HS-27A (cell line): ENCODE data around the gene ERICH4.
"Not testable (repeated sequence)": the region's sequence is repeated elsewhere in the genome, so short reads cannot be mapped to it uniquely, and the experiment has no call there.

Experiments used
- DNase-seq: peaks from one replicate; pipeline ENCODE4 v3.0.0-alpha.2; 2012; ENCODE audit warnings: low read depth, missing footprints

The ERICH4 gene, protein sequence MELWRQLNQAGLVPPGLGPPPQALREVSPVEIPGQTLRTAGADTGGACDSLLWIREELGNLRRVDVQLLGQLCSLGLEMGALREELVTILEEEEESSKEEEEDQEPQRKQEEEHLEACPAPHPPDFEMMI

DNA sequence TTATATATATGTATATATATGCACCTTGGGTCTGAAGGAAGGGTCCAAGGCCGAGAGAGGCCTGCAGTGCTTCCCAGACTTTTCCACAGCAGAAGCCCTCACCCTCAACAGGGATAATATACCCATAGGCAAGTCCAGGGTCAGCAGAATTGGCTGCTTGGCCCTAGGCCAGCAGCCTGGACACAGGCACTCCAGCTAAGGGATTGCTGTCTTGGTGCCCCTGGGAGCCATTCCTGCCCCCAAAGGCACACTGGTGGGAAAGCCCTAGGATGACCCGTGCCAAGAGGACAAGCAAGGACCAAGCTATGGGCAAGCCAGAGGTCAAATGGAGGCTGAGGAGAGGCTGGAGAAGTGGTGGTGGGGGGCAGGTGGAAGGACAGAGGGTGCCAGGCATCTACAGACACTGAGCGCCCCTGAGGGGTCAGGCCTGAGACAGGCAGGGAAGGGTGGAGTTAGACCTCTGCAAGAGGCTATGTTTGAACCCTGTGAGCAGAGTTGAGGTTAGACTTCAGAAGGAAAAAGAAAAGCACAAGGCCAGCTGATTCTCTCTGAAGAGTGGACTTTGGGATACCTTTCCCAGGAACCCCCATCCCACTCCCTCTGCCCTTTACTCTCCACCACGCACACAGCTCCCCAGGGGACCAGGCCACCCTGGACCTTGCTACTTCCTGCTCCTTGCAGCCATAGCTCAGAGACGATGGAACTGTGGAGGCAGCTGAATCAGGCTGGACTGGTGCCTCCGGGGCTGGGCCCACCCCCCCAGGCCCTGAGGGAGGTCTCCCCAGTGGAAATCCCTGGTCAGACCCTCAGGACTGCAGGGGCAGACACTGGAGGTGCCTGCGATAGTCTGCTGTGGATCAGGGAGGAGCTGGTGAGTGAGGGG, at the start of gene ERICH4:
Gene ERICH4 (plus strand): TSS at position 684 of the 883 bp plus-strand sequence. CDS start 14 bp downstream, at position 698.
- no peak for DNase-seq

DNA sequence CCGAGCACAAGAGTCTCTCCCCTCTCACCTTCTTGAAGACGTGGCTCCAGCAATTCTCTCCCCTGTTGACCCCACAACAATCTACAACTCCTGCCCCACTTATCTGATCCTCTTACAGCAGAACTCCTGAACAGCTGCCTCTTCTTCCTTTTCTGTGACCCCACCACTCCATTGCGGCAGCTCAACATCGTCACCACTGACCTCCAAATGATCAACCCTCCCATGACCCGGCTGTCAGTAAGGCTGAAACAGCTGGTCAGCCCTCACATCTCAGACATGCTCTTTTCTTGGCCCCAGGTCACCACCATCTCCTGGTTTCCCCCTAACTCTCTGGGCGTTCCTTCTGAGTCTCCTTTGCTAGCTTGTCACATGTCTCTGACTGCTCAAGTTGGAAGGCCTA, 47.6 kb upstream of the ERICH4 start:
- no peak for DNase-seq

DNA sequence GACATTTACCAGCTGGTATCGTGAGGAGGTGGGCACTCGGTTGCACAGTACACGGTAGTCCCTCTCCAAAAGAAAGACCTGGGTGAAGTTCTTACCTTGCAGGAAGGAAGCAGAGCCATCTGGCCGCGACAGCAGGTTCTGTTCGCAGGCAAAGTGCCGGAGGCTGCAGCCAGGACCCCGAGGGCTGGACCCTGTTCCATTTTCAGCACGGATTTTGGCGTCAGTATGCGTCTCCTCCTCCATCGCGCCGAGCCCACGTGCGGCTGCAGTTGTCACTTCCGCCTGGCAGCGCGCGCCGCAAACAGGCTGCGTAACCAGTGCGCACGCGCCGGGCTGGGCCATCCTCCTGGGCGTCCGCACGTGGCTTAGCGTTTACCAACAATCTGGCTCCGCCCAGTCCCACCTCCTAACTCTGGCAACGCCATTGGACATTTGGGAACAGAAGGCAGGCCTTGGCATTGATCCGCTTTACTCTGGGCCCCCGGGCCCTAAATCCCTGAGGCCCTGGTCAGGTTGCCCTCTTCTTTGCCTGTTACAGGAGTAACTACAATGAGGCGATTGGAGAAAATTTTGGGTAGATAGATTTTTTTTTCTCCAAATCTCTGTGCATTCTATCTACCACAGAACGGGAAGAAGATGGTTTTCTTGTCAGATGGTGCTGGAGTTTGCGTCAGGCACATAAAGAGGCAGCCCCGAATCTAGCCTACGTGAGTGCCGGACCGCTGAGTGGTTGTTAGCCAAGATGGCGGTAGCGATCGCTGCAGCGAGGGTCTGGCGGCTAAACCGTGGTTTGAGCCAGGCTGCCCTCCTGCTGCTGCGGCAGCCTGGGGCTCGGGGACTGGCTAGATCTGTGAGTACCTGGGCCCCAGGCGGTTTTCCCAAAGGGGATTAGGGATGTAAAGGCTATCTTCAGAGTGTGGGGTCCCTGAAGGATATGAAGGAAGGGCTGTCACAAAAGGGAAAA, 45.6 kb upstream of the ERICH4 start, which contains the start of the genes BCKDHA and EXOSC5:
Gene BCKDHA (plus strand): TSS at position 733 of the 964 bp plus-strand sequence. CDS start 10 bp downstream, at position 743.
Gene EXOSC5 (minus strand): TSS at position 274 of the 964 bp plus-strand sequence. CDS start 31 bp downstream, at position 243.
- DNase-seq = peak; percentile 100

DNA sequence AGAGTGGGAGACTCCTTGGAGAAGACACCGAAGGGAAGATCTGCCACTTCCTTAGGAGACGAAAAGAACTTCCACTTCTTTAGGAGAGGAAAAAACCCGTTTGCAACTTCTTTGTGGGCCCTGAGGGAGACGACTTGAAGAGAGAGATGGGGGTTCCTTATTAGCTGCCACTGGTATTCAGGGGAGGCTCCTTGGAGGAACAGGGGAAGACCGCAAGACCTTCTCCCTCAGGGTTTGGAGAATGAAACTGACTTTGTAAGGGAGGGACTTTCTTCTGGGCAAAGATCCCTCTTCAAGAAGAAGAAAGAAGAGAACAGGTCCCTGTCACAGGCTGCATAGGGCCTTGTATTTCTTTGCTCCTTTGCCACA, 44.9 kb upstream of the ERICH4 start:
- DNase-seq = no peak

DNA sequence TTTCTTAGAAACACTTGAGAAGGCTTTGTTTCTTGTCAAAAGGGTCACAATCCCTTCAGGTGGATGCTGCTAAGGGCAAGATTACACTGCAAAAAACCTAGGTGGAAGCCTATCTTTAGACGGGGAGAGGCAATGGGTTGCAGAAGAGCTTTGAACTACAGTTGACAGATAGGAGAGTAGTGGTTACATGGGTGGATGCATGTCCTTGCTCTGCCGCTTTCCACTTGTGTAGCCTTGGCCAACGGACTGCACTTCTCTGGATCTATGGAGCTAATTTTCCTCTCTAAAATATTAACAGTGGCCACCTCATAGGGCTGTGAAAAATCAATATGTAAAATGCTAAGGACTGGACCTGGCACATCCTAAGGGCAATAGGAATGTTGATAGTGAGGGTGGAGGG, 44.4 kb upstream of the ERICH4 start:
- no peak for DNase-seq

DNA sequence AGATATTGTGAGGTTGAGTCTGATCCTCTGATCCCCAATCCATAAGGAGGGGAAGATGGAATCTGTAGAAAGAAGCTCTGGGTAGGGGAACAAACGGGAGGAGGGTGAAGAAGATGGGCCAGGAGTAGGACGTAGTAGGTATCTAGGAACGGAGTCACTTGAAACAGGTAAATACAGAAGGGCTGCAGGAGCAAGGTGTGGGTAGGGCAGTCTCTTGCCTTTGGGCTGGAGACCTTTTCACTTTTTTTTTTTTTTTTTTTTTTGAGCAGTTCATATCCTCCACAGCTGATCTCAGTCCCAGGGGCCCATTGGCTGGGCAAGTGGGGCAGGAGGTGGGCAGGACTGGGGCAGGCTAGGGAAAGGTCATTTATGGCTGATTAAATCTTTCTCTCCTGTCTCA, 43.9 kb upstream of the ERICH4 start:
- no peak for DNase-seq

DNA sequence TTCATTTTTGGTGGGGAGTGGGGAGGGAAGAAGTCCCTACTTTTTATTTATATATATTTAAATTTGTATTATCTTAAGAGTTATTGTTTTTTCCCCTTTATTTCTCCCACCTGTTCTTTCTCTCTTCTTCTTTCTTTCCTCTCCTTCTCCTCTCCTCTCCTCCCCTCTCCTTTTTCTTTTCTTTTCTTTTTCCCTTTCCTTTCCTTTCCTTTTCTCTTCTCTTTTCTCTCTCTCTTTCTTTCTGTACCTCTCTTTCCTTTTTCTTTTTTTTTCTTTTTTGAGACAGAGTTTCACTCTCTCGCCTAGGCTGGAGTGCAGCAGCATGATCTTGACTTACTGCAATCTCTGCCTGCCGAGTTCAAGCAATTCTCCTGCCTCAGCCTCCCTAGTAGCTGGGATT, 43.4 kb upstream of the ERICH4 start:
- DNase-seq = no peak

DNA sequence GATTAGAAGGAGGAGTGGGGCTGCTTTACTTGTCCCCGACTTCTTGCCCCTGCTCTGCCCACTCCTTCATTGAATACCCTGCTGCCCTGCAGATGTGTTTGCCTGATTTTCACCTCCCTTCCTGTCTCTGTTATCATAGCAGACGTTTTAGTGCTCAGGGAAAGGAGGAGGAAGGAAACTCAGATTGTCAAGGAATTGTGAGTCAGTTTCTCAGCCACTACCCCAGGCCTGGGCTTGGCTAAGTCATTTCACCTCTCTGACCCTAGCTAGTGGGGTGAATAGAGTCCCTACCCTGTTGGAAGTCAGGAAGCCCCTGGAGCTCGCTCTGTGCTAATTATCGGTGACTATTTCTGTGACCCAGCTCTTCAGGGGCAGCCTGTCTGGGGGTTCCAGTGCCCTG, 41.5 kb upstream of the ERICH4 start:
- DNase-seq = no peak

DNA sequence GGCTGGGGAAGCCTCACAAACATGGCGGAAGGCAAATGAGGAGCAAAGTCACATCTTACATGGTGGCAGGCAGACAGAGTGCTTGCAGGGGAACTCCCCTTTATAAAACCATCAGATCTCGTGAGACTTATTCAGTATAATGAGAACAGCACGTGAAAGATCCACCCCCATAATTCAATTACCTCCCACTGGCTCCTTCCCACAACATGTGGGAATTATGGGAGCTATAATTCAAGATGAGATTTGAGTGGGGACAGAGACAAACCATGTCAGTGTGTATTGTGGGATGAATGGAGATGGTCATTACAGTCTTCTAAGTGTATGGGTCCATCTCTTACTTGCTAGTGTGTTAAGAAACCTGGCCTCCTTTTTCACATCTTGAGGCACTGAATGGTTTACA, 40.9 kb upstream of the ERICH4 start:
- no peak for DNase-seq

DNA sequence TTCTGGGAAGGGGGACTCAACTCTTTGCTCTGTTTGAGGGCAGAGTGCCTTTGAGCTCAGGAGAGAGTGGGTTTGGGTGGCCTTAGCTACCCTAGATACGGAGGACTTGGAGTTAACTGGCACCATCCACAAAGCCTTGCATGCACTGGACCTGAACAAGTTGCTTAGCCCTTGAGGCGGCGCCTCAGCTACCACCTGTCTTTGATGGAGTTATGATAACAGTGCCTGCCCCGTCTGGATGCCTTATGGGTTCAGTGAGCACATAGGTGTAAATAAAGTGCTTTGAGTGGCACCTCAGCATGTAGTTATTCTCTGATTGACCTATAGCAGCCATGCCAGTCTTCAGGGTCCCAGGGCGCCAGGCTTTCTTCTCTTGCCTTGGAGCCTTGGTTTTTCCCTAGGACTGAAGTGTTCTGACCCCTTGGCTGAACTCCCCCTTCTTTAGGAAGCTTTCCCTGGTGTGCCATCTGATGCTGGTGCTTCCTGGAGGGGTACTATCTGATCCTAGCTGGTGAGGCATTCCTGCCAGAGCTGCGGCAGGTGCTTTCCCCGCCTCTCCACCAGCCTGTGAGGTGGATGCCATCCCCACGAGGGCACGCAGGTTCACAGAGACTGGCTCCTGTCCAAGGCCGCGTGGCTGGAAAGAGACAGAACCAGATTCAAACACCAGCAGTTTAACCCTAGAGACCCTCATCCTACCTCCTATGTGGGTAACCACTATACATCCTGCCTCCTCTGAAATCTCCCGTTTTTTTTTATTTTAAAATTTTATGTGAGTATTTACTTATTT, 39.6 kb upstream of the ERICH4 start:
- DNase-seq = no peak

DNA sequence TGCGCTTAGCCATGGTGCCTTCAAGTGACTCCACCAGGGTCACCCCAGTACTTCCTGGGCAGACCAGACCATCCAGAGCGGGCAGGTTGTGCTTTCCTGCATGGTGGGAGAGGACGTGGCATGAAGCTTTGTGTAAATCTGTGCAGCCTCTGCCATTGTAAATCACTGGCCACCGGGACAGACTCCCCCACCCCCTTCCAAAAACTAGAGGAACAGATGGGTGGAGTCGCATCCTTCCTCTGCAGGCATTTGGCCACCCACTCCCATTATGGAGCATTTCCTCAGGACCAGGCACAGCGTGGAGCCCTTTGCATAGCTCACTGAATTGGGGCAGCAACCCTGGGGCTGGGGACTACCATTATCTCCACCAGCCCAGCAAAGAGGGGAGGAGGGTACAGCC, 37.2 kb upstream of the ERICH4 start:
- DNase-seq = no peak

DNA sequence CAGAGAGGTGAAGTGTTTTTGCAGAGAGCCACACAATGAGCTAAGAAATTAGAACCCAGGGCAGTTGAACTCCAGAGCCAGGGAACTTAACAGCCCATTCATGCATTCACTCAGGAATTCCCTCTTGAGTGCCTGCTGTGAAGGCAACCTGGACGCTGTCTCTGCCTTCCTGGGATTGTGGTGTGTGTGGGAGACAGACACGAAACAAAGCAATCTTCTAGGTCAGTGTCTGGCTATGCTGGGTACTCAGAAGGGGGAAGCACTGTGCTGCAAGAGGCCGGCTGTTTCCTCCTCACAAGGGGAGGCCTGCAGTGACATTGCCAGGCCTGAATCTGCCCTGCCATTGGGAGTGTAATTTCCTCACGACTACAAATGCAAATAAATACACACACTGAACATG, 35.7 kb upstream of the ERICH4 start:
- no peak for DNase-seq

DNA sequence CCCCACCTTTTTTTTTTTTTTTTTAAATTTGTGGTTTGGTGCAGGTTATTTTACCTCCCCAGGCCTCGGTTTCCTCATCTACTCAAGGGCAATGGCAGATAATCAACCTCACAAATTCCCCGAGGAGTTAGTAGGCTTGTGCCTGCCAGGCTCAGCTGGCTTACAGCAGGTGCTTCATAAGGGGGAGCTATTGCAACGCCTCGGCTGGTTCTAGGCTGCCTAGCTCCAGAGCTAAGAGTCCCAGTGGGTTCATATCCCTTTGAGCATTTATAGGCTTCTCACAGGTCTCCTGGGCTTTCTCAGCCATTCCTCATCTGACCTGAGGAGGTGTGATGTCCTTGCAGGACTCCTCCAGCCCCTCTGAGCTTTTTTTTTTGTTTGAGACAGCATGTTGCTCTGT, 34.7 kb upstream of the ERICH4 start:
- DNase-seq = no peak

DNA sequence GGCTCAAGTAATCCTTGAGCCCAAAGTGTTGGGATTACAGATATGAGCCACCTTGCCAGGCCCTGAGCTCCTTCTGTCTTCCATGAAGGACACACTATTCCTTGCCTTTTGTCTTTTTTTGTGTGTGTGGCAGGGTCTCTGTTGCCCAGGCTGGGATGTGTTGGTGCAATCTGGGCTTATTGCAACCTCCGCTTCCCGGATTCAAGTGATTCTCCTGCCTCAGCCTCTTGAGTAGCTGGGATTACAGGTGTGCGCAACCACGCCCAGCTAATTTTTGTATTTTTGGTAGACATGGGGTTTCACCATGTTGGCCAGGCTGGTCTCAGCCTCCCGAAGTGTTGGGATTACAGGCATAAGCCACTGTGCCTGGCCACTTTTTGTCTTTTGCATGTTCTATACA, 34.1 kb upstream of the ERICH4 start:
- not testable (repeated sequence) for DNase-seq

DNA sequence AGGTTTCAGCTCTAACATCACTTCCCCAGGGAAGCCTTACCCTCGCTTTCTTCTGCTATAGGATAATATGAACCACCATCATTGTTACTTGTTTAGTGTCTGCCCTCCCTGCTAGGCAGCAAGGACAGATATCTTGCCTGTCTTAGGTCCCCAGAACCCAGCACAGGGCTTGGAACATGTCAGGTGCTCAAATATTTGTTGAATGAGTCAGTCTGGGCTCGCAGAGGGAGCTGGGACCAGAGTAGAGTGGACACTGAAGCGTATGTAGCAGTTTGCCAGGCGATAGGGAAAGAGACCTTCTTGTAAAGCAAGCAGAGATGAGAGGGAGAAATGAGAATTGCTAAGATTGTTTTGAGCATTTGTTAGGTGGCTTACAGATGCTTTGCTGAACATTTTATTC, 33.7 kb upstream of the ERICH4 start:
- DNase-seq = no peak

DNA sequence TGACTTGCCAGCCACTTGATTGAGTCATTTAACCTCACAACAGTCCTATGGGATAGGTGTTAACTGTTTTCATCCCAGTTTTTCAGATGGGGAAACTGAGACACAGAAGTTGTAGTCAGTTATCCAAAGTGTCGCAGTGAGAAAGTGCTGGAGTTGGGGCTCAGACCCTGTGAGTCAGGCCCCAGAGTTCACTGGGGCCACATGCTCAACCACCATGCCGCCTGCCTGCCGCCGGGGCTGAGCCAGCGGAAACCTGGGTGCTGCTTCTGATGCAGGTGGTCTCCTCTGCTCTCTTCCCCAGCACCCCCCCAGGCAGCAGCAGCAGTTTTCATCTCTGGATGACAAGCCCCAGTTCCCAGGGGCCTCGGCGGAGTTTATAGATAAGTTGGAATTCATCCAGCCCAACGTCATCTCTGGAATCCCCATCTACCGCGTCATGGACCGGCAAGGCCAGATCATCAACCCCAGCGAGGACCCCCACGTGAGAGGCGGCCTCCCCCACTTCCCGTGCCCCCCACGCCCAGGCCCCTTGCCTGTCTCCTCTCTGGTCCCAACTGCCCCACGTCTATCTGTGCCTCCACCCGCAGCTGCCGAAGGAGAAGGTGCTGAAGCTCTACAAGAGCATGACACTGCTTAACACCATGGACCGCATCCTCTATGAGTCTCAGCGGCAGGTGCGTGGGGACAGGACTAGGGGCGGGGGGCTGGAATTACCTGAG, 32.5 kb upstream of the ERICH4 start:
- DNase-seq = no peak

DNA sequence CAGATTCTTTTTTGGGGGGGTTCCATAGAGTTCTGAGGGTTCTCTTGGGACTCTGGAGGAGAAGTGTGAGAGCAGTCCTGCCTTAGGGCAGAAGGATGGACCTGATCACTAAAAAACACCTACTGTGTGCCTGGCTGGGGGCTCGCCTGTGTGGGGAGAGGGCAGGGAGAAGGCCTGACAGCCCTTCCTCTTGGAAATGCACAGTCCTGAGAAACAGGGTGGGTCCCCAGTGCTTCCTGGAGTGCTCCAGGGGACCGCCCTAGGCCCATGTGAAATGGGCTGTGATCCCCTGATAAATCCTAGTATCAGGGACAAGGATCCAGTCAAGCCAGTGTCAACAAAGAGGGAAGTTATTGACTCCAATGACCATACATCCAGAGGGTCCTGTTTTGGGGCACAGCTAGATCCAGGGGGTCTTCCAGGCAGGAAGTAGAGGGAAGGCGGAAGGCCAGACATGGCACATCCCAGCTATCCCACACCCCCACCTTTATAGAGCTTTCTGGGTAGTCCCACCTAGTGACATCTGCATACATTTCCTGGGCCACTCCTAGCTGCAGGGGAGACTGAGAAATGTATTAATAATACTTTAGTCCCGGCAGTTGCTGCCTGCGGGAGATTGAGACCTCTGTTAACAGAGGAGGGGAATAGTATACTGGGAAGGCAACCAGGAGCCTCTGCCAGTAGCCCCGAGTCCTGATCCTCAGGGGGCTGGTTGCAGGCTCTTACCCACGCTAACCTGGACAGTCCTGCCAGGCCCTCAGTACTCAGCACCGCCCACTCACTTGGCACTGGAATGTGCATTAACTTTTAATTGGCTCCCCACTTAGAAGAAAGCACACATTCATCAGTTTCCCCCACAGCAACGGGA, 31.6 kb upstream of the ERICH4 start:
- no peak for DNase-seq

DNA sequence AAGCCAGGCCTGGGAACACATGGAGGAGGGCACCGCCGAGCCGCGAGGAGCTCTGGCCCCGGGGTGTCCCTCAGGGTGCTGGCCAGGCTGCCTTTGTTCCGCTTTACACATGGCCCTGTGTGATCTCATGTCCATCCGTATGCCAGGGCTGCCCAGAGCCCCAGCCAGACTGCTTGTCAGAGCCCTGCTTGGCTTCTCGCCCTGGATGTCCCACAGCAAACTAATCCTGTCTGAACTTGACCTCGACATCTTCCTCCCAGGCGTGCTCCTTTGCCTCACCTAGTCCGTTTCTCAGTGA, 31.0 kb upstream of the ERICH4 start:
- DNase-seq = no peak

DNA sequence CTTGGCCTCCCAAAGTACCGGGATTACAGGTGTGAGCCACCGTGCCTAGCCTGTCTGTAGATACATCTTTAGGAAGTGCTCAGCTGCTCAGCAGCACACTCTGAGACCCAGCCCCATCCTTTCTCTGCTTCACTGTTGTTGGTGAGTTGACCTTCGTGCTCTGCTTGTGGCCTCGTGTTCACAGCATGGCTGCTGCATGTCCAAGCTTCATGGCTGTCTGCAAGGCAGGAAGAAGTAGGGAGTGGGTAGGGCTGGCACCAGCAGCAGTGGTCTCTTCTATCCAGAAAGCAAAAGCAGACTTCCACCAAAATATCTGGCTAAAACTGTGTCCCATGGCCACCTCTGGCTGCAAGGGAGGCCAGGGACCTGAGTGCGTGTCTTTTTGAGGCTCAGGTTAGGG, 30.0 kb upstream of the ERICH4 start:
- no peak for DNase-seq

DNA sequence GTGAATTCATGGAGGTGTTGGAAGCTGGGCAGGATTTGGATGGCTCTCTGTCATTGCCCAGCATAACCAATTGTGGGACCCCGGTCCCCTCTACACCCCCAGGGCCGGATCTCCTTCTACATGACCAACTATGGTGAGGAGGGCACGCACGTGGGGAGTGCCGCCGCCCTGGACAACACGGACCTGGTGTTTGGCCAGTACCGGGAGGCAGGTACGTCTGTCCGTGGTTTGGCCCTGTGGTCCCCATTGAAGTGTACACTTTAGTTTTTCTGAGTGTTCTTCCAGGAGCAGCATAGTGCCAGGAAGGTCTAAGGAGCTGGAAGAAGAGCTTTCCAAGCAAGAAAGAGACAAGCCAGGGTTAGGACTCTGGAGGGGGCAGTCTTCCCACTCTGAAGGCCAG, 29.0 kb upstream of the ERICH4 start:
- no peak for DNase-seq
